HepG2 (cell line): Measurements from ENCODE around the gene ATP5PB. TPM values are rescaled to one million over a fixed set of nuclear protein-coding genes. Genes with fewer than 3 reads are reported as not detected.

ENCODE experiments used
- ATF1 ChIP-seq: IDR thresholded peaks from 2 replicates; pipeline ENCODE4 v1.6.1; 2016; ENCODE audit warnings: mild to moderate bottlenecking, control low read depth
- ETV6 ChIP-seq: sonication (generic); formaldehyde crosslinking; conservative IDR thresholded peaks from 2 replicates; pipeline ENCODE4 v1.4.0; 2020; ENCODE audit warnings: missing genetic modification reagents
- FOXA1 ChIP-seq, 2 experiments: fragments of 450-650 bp in 1 of 2; sonication (generic) in 1 of 2; formaldehyde crosslinking in 1 of 2; IDR thresholded peaks; 2 replicates each; pipeline versions ENCODE4 v1.4.0 to v1.6.1; 2016 to 2020; ENCODE audit warnings: missing genetic modification reagents in 1 of 2
- HDAC1 ChIP-seq: sonication (generic); formaldehyde crosslinking; IDR thresholded peaks from 2 replicates; pipeline ENCODE4 v1.5.1; 2020; ENCODE audit warnings: mild to moderate bottlenecking, missing genetic modification reagents
- HOXD1 ChIP-seq: sonication (generic); formaldehyde crosslinking; IDR thresholded peaks from 2 replicates; pipeline ENCODE4 v1.5.0; 2020; ENCODE audit warnings: missing genetic modification reagents
- KAT7 ChIP-seq: IDR thresholded peaks from 2 replicates; pipeline ENCODE4 v1.6.1; 2018; ENCODE audit warnings: borderline replicate concordance, missing compliant biosample characterization
- MAFG ChIP-seq: sonication (generic); formaldehyde crosslinking; IDR thresholded peaks from 2 replicates; pipeline ENCODE4 v1.5.1; 2020; ENCODE audit warnings: mild to moderate bottlenecking, missing genetic modification reagents
- NFIC ChIP-seq: IDR thresholded peaks from 2 replicates; pipeline ENCODE4 v1.6.1; 2012; ENCODE audit warnings: mild to moderate bottlenecking, low read length, inconsistent platforms
- STAT5B ChIP-seq: sonication (generic); formaldehyde crosslinking; IDR thresholded peaks from 2 replicates; pipeline ENCODE4 v1.4.0; 2020; ENCODE audit warnings: missing genetic modification reagents
- SYNCRIP ChIP-seq: fragments of 200-400 bp; formaldehyde crosslinking; IDR thresholded peaks from 2 replicates; pipeline ENCODE4 v1.6.1; 2018; ENCODE audit warnings: mild to moderate bottlenecking, low read depth, low read length; ENCODE audit not compliant: insufficient read depth
- ZNF224 ChIP-seq: sonication (generic); formaldehyde crosslinking; IDR thresholded peaks from 2 replicates; pipeline ENCODE4 v1.5.0; 2020; ENCODE audit warnings: mild to moderate bottlenecking, missing genetic modification reagents
- ZNF256 ChIP-seq: sonication (generic); formaldehyde crosslinking; conservative IDR thresholded peaks from 2 replicates; pipeline ENCODE4 v1.4.0; 2020; ENCODE audit warnings: missing genetic modification reagents
- ZNF292 ChIP-seq: sonication (generic); formaldehyde crosslinking; IDR thresholded peaks from 2 replicates; pipeline ENCODE4 v1.8.1; 2022; ENCODE audit warnings: mild to moderate bottlenecking, low read depth, missing genetic modification reagents, borderline replicate concordance
- ZNF569 ChIP-seq: sonication (generic); formaldehyde crosslinking; IDR thresholded peaks from 2 replicates; pipeline ENCODE4 v1.5.0; 2020; ENCODE audit warnings: mild to moderate bottlenecking, missing genetic modification reagents, moderate library complexity, borderline replicate concordance
- ZNF768 ChIP-seq: sonication (generic); formaldehyde crosslinking; IDR thresholded peaks from 2 replicates; pipeline ENCODE4 v1.4.0; 2020; ENCODE audit warnings: missing genetic modification reagents
- polyA plus RNA-seq, 8 experiments: library from polyadenylated mRNA; depleted of rRNA in 3 of 8; stranded (reverse) in 7 of 8; unstranded in 1 of 8; fragments of >200 nt; fragmentation: Illumina TruSeq in 4 of 8; extraction: Trizol in 4 of 8; gene quantifications; 2 replicates each; pipeline versions ENCODE4 v1.2.1 to v1.2.3, GENCODE V29; 2011 to 2016; ENCODE audit warnings: low read depth in 4 of 8, missing spikeins in 1 of 8, mixed read lengths in 1 of 8; ENCODE audit not compliant: insufficient read depth in 1 of 8
- total RNA-seq, 5 experiments: library from RNA; depleted of rRNA; stranded (reverse); fragments of >200 nt; fragmentation: Illumina TruSeq; extraction: Trizol; gene quantifications; 2 replicates each; pipeline ENCODE4 v1.2.3, GENCODE V29; 2016; ENCODE audit warnings: low read depth in 1 of 5
- TF ChIP-seq, protein P1 (sequence below): sonication (generic); formaldehyde crosslinking; IDR thresholded peaks from 2 replicates; pipeline ENCODE4 v1.4.0; 2020; ENCODE audit warnings: missing genetic modification reagents
- TF ChIP-seq, protein P2 (sequence below): sonication (generic); formaldehyde crosslinking; IDR thresholded peaks from 2 replicates; pipeline ENCODE4 v1.5.0; 2020; ENCODE audit warnings: mild to moderate bottlenecking, missing genetic modification reagents
- TF ChIP-seq, protein P3 (sequence below): IDR thresholded peaks from 2 replicates; pipeline ENCODE4 v1.6.1; 2016
- TF ChIP-seq, protein P4 (sequence below): IDR thresholded peaks from 2 replicates; pipeline ENCODE4 v1.6.1; 2016; ENCODE audit warnings: low read depth, control low read depth

The ATP5PB gene
- total and polyA plus RNA-seq, 2 of the 13 experiments (the other 11 are each of a cell fraction or from before 2014, with no cell fraction given) = 297 to 541 TPM

DNA sequence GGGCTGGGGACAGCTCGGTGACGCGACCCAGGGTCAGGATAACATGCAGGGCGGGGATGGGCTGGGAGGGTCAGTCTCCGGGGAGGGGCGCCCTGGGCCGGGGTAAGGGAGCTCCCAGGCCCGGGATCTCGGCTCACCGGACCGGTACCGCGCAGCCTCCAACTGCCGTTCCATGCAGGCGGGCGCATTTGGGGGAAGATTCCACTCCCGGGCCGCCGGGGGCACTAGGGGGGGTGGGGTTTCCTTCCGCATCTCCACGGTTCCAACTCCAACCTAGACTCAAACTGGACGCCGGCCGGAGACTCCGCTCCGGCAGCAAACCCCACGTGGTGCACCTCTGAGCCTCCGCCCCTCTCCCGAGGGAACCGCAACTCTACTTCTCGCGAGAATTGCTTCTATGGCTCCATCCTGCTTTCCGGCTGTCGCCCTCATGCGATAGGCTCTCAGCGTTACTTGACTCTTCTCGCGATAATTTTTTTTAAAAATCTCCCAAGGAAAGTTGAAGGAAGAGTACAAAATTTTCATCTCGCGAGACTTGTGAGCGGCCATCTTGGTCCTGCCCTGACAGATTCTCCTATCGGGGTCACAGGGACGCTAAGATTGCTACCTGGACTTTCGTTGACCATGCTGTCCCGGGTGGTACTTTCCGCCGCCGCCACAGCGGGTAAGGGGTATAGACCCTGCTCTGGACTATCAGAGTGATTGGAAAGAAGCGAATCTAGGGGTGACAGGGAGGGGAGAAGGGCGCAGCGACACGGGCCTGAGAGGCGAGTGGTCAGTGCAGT, at the start of gene ATP5PB, which contains the start of gene WDR77 (continued):
- TF ChIP-seq, protein P1, sequence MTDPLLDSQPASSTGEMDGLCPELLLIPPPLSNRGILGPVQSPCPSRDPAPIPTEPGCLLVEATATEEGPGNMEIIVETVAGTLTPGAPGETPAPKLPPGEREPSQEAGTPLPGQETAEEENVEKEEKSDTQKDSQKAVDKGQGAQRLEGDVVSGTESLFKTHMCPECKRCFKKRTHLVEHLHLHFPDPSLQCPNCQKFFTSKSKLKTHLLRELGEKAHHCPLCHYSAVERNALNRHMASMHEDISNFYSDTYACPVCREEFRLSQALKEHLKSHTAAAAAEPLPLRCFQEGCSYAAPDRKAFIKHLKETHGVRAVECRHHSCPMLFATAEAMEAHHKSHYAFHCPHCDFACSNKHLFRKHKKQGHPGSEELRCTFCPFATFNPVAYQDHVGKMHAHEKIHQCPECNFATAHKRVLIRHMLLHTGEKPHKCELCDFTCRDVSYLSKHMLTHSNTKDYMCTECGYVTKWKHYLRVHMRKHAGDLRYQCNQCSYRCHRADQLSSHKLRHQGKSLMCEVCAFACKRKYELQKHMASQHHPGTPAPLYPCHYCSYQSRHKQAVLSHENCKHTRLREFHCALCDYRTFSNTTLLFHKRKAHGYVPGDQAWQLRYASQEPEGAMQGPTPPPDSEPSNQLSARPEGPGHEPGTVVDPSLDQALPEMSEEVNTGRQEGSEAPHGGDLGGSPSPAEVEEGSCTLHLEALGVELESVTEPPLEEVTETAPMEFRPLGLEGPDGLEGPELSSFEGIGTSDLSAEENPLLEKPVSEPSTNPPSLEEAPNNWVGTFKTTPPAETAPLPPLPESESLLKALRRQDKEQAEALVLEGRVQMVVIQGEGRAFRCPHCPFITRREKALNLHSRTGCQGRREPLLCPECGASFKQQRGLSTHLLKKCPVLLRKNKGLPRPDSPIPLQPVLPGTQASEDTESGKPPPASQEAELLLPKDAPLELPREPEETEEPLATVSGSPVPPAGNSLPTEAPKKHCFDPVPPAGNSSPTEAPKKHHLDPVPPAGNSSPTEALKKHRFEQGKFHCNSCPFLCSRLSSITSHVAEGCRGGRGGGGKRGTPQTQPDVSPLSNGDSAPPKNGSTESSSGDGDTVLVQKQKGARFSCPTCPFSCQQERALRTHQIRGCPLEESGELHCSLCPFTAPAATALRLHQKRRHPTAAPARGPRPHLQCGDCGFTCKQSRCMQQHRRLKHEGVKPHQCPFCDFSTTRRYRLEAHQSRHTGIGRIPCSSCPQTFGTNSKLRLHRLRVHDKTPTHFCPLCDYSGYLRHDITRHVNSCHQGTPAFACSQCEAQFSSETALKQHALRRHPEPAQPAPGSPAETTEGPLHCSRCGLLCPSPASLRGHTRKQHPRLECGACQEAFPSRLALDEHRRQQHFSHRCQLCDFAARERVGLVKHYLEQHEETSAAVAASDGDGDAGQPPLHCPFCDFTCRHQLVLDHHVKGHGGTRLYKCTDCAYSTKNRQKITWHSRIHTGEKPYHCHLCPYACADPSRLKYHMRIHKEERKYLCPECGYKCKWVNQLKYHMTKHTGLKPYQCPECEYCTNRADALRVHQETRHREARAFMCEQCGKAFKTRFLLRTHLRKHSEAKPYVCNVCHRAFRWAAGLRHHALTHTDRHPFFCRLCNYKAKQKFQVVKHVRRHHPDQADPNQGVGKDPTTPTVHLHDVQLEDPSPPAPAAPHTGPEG (CRISPR knock-in tag) = no peak
- TF ChIP-seq ZNF292 (CRISPR knock-in tag) (no peak), FOXA1 (IDR thresholded peaks at IDR 0.05) (no peak), FOXA1 (CRISPR knock-in tag; IDR thresholded peaks at IDR 0.05) (no peak), HOXD1 (CRISPR knock-in tag) (no peak), ZNF224 (no peak), ZNF569 (CRISPR knock-in tag) (no peak), NFIC (no peak), SYNCRIP (no peak), KAT7 (CRISPR knock-in tag) (peak; percentile 94), MAFG (no peak), ZNF768 (CRISPR knock-in tag) (no peak), ETV6 (CRISPR knock-in tag) (no peak), ZNF256 (CRISPR knock-in tag) (no peak), ATF1 (CRISPR knock-in tag) (no peak), HDAC1 (CRISPR knock-in tag) (no peak; the same call in none of the 2 replicates), STAT5B (CRISPR knock-in tag) (no peak)
- TF ChIP-seq, protein P2, sequence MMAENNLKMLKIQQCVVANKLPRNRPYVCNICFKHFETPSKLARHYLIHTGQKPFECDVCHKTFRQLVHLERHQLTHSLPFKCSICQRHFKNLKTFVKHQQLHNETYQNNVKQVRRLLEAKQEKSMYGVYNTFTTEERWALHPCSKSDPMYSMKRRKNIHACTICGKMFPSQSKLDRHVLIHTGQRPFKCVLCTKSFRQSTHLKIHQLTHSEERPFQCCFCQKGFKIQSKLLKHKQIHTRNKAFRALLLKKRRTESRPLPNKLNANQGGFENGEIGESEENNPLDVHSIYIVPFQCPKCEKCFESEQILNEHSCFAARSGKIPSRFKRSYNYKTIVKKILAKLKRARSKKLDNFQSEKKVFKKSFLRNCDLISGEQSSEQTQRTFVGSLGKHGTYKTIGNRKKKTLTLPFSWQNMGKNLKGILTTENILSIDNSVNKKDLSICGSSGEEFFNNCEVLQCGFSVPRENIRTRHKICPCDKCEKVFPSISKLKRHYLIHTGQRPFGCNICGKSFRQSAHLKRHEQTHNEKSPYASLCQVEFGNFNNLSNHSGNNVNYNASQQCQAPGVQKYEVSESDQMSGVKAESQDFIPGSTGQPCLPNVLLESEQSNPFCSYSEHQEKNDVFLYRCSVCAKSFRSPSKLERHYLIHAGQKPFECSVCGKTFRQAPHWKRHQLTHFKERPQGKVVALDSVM (CRISPR knock-in tag) = no peak
- TF ChIP-seq, protein P3, sequence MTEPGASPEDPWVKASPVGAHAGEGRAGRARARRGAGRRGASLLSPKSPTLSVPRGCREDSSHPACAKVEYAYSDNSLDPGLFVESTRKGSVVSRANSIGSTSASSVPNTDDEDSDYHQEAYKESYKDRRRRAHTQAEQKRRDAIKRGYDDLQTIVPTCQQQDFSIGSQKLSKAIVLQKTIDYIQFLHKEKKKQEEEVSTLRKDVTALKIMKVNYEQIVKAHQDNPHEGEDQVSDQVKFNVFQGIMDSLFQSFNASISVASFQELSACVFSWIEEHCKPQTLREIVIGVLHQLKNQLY (CRISPR knock-in tag) = 0 out of 2 replicates have a peak, but pooled peaks have one; percentile 18
- TF ChIP-seq, protein P4, sequence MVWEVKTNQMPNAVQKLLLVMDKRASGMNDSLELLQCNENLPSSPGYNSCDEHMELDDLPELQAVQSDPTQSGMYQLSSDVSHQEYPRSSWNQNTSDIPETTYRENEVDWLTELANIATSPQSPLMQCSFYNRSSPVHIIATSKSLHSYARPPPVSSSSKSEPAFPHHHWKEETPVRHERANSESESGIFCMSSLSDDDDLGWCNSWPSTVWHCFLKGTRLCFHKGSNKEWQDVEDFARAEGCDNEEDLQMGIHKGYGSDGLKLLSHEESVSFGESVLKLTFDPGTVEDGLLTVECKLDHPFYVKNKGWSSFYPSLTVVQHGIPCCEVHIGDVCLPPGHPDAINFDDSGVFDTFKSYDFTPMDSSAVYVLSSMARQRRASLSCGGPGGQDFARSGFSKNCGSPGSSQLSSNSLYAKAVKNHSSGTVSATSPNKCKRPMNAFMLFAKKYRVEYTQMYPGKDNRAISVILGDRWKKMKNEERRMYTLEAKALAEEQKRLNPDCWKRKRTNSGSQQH (CRISPR knock-in tag) = no peak
